HG03280 (cell line): ENCODE measurements around the gene SNCG.
"Not testable (repeated sequence)": the region's sequence is repeated elsewhere in the genome, so short reads cannot be mapped to it uniquely, and the experiment has no call there.

Experiments used
- ATAC-seq: cut with Tn5 transposase; IDR thresholded peaks from one replicate; pipeline ENCODE4 v1.9.1; 2021; ENCODE audit warnings: mild to moderate bottlenecking, moderate library complexity; ENCODE audit not compliant: unreplicated experiment

SNCG gene

DNA sequence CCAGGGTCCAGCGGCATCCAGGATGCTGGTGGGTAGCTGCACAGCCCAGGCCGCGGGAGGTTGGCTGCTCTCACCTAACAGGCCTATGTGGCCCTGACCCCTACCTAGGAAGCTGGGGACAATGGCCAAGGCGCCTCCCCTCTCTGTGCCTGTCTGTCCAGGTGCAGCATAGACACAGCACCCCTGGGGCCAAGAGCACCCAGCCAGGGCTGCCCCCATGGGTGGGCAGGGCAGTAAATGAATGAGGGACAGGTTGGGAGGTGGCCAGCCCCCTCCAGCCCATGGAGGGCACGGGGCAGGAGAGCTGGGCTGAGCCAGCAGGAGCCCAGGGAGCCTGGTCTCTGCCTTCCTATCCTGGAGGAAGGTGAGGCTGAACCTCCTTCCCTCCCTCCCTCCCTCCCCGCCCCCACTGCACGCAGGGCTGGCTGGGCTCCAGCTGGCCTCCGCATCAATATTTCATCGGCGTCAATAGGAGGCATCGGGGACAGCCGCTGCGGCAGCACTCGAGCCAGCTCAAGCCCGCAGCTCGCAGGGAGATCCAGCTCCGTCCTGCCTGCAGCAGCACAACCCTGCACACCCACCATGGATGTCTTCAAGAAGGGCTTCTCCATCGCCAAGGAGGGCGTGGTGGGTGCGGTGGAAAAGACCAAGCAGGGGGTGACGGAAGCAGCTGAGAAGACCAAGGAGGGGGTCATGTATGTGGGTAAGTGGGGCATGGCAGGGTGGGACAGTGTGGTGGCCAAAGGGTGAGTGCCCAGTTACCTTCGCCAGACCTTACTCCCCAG, at the start of gene SNCG:
TSS of gene SNCG (plus strand) at position 484 of the 785 bp plus-strand sequence. CDS start at position 583, 99 bp downstream.
- no peak for ATAC-seq

DNA sequence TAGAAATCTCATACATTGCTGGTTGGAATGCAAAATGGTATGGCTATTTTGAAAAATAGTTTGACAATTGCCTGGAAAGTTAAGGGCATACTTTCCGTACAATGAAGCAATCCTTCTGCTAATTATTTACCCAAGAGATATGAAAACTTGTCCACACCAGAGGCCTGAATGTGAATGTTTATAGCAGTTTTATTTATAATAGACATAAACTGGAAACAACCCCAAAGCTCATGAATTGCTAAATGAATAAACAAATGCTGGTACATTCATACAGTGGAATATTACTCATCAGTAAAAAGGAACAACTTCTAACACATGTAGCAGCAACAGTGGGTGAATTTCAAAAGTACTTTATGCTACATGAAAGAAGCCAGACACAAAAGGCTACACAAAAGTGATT, 43.7 kb upstream of the SNCG start:
- ATAC-seq, result no peak

DNA sequence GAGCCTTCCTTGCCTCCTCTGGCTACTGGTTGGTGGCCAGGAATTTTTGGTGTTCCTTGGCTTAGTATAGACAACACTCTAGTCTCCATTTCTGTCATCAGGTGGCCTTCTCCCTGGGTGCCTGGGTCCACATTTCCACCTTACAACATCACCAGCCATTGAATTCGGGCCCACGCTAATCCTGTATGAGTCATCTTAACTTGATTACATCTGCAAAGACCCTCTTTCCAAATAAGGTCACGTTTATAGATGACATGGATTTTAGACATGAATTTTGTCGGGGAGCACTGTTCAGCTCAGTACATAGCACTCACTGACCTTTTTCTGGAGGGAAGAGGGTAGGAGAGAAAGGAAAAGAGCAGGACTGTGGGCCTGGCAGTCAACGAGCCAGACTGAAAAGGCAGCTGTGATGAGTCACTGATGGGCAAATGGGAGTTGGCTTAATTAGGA, 40.4 kb upstream of the SNCG start:
- ATAC-seq, result no peak

DNA sequence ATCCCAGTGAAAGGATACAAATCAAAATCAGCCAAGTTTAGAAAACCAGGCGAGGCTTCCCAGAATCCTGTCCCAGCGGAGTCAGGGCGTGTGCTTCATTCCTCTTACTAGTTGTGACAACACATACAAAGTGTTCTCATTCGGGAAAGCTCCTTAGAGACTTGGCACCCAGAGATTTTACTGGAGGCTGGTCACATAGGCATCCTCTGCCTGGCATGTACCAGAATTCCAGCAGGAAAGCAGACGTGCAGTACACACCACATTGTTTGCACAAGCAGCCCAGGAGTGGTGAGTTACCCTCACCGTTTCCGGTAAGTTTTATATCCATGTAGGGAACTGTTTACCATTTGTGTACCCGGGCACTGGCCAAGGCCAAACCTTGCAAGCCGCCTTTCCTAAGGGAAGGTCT, 35.8 kb upstream of the SNCG start:
- no peak for ATAC-seq

DNA sequence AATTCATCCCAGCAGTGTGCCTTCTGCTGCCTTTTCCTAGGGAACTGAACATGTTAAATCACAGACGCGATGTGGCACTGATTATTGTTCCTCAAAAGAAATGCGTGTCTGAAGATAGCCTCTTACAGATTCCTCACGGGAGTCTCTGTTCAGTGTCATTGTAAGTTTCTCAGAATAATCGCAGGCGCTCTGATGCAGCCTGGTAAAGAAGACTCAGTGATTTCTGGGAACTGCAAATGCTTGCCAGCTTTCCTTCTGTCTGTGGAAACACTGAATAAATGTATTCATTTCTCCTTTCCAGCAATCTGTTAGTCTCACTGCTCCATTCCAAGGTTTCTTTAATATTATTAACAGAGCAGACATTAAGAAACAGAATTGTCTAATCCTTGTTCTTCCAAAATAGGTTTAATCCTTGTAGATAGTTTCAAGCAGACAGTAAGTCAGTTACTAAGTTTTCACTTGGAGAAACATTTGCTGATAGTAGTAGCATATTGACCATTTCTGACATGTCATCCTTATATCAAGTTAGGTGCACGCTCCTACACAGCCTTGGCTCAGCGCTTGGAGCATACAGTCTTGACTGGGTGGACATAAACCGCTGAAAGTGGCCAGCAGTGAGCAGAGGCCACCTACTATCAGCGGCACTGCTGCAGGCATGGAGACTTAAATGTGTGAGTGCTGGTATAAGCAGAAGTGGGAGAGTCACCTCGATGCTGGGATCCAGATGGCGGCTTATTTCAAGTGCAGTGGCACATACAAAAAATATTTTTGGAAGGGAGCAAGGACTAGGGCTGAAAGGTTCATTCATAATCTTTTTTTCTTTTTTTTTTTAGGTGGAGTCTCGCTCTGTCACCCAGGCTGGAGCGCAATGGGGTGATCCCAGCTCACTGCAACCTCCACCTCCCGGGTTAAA, 28.7 kb upstream of the SNCG start:
- ATAC-seq, result no peak

DNA sequence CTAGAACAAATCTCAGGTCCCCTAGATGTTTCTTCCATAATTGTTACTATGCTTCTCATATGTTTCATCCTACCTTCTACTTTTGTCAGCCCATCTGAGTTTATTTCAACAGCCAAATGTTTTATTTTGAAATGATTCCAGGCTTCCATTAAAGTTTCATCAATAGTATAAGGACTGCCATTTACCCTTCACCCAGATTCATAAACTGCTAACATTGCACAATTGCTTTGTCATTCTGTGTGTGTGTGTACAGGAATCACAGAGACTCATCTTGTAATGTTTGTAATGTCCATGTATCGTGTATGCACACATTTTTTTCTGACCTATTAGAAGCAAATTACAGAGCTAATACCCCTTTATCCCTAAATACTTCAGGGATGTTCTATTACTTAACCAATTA, 26.5 kb upstream of the SNCG start:
- no peak for ATAC-seq

DNA sequence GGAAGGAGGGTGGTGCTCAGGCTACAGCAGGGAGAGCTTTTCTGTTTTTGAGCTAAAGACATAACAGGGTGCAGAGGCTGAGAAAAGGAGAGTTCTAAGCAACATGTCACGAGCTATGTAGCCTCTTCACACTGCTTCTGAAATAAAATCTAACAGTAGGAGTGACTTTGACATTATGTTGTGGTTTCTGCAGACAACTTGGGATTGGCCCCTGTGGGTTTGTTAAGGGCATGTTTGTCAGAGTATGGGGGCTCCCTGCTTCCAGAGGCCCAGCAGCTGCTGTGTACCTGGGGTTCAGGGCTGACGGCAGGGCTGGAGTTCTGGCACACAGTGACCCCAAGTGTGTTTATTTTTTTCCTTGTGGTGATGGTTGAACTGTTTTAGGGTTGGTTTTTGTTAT, 25.7 kb upstream of the SNCG start:
- ATAC-seq, result no peak

DNA sequence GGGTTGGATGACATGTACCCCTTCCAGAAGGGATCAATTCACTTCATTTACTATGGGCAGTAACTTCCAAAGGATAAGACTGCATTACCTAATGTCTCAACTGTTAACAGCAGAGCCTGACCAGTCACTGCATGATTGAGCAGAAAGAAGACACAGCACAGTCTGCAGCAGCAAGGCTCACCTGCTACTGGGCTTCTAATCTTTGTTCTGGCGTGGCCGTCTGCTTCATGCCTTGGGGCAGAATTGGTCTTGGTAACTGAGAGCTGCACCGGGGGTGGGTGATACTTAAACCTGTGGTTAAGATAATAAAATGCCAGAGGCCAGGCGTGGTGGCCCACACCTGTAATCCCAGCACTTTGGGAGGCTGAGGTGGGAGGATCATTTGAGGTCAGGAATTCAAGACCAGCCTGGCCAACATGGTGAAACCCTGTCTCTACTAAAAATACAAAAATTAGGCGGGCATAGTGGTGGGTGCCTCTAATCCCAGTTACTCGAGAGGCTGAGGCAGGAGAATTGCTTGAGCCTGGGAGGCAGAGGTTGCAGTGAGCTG, 24.2 kb upstream of the SNCG start:
- ATAC-seq, result not testable (repeated sequence)

DNA sequence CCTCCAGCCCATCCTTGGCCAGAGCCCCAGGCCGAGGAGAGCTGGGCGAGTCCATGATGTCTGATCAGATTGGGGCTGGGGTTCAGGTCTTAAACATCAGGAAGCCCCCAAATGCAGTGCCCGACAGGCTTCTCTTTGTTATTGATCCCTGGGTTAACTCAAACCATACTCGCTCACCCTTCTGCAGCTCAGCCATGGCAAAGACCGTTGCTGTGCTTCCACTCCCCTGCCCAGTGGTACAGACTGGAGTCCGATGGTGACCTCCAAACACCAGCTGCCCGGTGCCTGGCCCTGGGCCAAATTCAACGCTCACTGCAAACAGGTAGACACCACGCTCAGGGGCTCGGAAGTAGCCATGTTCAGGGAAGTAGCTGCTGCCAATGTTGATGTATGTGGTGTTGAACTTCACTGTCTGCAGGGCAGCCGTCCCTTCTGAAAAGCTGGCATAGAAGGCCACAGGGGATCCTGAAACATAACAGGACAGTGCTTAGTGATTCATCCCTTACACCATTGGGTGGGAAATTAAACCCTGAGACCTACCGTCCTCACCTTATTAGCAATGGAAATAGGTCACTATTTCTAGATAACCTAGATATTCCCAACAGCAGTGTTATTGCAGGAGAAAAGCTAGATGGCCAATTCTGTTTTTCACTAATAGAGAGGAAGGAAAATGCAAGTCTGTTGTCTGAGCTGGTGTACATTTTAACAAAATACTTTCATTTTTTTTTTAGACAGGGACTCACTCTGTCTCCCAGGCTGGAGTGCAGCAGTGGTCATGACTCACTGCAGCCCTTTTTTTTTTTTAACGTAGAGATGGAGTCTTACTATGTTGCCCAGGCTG, 21.5 kb upstream of the SNCG start:
- no peak for ATAC-seq

DNA sequence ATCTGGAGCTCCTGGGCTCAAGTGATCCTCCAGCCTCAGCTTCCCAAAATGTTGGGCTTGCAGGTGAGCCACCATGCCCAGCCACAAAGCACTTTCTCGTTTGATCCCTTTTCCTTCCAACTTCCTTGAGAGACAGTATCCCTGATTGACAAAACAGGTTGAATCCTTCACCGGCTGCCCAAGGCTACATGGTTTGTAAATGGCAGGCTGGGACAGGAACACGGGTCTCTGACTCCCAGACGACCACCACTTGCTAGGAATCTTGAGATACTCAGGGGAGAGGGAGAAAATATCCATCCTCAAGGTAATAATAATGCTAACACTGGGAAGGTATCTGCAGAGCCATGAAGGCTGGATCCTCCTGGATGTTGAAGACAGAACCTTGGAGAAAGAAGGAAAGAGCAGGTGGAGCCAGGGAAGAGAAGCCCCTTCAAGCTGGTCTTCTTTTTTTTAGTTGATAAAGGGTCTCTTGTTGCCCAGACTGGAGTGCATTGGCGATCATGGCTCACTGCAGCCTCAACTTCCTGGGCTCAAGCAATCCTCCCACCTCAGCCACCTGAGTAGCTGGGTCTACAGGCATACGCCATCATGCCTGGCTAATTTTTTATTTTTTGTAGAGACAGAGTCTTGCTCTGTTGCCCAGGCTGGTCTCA, 20.8 kb upstream of the SNCG start:
- ATAC-seq, result no peak

DNA sequence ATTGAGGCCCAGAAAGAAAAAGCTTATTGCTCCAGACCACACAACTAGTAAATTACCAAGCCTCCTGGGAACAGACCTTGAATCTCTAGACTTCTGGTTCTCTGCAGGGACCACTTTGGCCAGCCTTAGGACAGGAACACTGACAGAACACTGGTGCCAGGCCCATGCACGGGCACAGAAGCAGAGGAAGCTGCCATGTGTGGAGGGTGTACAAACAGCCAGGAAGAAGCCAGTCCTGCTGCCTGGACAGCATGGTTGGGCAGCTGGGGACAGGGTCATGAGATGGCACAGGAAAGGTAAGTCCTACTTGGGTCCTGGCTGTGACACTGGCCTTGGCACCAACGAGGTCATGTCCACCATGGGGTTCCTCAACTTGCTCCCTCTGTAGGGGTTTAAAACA, 20.1 kb upstream of the SNCG start:
- no peak for ATAC-seq

DNA sequence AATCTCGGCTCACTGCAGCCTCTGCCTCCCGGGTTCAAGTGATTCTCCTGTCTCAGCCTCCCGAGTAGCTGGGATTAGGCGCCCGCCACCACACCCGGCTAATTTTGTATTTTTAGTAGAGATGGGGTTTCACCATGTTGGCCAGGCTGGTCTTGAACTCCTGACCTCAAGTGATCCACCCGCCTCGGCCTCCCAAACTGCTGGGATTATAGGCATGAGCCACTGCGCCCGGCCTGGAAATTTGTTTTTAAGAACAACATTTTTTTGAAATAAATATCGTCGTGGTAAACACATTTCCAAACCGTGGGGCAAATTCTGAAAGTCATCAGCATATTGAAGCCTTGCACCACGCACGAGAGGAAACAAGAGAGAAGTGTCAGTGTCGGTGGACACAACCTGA, 18.3 kb upstream of the SNCG start:
- ATAC-seq, result not testable (repeated sequence)

DNA sequence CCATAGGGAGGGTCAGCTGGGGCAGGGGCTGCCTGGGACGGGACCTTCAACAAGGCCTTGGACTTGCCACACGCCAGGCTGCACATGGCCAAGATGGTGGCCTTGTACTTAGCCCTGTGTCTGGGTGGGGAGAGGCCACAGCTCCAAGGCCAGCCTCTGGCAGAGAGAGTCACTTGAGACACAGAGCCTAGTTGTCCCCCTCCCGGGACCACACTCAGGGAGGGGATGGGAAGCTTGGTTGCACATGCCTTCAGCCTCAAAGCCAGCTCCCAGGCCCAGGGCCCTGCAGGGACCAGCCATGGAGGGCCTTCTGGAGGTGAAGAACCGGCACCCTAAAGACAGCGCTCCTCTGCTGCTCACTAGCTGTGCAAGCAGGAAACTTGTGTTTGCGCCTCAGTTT, 17.7 kb upstream of the SNCG start:
- no peak for ATAC-seq

DNA sequence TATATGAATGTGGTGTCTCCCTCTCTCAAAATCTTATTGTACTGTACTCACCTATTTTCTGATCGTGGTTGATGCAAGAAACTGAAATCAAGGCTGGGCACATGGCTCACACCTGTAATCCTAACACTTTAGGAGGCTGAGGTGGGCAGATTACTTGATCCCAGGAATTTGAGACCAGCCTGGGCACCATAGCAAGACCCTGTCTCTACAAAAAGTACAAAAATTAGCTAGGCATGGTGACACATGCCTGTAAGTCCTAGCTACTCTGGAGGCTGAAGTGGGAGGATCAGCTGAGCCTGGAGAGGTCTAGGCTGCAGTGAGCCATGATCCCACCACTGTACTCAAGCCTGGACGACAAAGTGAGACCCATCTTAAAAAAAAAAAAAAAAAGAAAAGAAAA, 17.0 kb upstream of the SNCG start:
- ATAC-seq, result no peak

DNA sequence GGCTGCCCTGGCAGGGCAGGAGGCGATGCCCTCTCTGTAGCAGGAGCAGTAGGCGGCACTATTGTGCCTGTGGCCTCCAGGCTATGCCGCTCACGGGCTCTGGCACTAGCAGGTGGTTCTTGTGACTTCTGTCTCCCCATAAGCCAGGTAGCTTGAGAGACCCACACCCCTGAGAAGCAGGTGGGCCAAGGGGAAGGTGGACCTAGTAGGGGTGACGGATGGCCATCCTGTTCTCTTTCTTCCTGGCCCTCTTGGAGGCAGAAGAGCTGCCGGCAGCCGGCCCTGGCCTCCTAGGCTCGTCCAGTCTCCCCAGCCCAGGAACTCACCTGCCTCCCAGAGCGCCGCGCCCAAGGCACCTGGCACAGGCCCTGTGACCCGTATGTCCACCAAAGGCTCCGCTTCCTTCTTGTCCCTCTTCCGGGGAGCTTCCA, 16.4 kb upstream of the SNCG start:
- ATAC-seq, result no peak

DNA sequence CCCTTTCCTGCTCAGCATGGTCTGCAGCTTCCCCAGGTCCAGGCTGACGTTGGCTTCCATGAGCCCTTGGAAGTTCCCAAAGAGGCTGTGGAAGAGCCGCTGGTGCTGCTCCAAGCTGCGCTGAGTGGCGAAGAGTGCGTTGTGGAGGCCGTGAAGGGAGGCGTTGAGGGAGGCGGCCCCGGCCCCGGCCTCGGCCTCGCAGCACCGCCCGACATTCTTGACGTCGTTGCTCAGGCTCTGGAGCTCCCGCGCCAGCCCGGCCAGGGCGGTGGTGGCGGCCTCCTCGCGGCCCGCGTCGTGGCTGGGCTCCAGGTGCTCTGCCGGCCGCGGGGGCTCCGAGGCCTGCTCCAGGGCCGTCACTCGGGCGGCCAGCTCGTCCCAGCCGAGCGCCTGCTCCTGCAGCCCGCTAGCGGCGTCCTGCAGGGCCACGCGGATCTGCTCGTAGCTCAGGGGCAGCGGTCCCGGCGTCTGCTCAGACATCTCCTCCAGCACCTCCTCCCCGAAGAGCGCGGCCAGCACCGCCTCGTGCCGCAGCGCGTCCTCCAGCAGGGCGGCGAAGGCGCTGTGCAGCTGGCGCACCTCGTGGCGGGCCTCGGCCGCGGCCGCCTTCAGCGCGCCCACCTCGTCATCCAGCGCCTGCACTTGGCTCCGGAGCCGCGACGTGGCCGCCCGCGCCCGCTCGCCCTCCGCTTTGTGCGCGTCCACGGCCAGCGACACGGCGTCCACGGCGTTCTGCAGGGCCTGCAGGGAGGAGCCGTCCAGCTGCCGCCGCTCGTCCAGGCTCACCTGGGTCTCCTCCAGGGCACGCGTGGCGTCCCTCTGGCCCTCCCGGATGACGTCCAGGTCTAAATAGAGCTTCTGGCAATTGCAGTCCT, 15.7 kb upstream of the SNCG start:
- ATAC-seq, result no peak

DNA sequence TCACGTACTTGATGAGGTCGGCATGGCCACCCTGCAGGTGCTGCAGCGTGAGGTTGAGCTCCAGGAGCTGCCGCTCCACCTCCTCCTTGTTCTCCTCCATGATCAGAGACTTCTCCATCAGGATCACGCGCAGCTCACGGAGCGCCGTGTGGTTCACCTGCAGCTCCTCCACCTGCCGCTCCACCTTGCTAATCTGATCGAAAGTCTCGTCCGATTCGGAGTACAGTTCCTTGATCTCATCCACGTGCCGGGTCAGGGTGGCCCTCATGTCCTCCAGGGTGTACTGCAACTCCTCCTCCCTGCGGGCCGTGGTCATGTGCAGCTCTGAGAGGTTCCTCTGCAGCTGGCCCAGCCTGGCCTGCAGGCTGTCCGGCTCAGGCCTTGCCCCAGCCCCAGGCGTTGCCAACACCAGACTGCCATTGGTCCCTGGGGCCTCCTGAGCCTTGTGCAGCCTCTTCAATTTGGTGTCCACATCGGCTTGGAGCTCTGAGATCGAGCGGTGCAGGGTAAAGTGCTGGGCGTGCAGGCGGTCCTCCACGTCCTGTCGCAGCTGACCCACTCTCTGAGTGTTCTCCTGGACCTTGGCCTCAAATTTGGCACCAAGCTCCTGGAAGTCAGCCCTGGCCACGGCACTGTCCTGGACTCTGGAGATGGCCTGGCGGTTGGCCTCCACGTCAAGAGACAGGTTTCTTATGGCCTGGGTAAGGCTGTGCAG, 14.9 kb upstream of the SNCG start:
- no peak for ATAC-seq

DNA sequence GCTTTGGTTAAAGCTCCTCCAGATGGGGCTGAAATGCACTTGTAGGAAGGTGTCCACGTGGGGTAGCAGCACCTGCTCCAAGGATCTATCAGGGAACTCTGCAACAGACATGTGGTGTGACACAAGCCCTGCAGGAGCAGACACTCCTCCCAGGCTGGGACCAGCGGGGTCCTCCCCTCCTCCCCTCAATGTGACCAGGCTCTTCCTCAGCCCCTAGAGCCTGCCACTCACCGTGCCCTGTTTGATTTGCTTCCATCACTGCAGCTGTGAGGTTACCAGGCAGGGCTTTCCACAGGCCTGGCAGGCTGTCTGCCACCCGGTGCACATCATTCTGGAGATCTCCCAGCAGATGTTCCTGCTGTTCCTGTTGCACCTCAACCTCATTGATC, 14.4 kb upstream of the SNCG start:
- ATAC-seq, result no peak

DNA sequence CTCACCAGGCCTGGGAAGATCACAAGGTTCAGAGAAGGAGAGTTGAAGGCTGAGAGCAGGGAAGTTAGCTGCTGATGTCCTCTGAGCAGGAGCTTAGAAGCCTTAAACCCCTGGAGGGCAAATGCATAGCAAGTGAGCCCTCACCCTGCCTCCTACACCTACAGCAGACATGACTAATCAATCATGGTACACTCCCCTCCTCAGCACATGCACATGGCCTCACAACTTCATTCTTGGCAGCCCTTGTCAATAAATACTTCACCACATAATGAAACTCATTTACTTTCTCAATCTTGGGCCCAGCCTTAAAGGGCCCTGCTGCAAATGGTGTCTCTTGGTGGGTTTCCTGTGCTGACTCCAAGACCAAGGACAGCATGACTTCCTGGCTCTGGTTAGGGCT, 13.9 kb upstream of the SNCG start:
- ATAC-seq, result no peak
